ENCODE measurements around the gene TMEM145.

TMEM145 gene

DNA sequence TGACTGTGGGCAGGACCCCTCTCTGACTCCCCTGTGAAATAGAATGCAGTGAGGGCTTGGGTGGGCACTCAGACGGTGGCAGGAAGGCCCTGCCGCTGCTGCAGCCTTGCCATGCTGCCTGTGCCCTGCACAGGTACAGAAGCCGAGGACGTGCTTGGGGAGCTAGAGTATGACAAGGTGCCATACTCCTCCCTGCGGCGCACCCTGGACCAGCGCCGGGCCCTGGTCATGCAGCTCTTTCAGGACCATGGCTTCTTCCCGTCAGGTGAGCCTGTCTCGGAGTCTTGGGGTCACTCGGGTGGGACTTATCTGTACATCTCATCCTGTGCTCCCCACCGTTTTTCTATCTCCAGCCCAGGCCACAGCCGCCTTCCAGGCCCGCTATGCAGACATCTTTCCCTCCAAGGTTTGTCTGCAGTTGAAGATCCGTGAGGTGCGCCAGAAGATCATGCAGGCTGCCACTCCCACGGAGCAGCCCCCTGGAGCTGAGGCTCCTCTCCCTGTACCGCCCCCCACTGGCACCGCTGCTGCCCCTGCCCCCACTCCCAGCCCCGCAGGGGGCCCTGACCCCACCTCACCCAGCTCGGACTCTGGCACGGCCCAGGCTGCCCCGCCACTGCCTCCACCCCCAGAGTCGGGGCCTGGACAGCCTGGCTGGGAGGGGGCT is 18.5 kb upstream of the TMEM145 start:
- Histone ChIP-seq H3K4me3 (ENCODE audit: low read length) (no peak overlapping the region), H3K9me3 (replicated peaks; ENCODE audit: insufficient read depth, low read length) (no peaks in the 10 kb centered on the region), H4K20me1 (ENCODE audit: insufficient read depth, low read length) (no peaks in the 10 kb centered on the region), H3K27ac (ENCODE audit: low read length) (no peak overlapping the region), H3K79me2 (ENCODE audit: low read length) (no peaks in the 10 kb centered on the region), H3K36me3 (replicated peaks; ENCODE audit: insufficient read depth, low read length) (no peaks in the 10 kb centered on the region), H3F3A (ENCODE audit: insufficient read depth, low read length) (no peaks in the 10 kb centered on the region), H3K4me2 (ENCODE audit: low read depth, low read length) (no peak overlapping the region), H3K9ac (ENCODE audit: low read length) (no peak overlapping the region), H3K9me2 (replicated peaks; ENCODE audit: insufficient read depth, low read length) (no peaks in the 10 kb centered on the region), H3K27me3 (replicated peaks; ENCODE audit: insufficient read depth, low read length) (no peaks in the 10 kb centered on the region), H3K4me1 (ENCODE audit: low read length) (no peaks in the 10 kb centered on the region), H2AFZ (ENCODE audit: low read length) (no peak overlapping the region)
- TF ChIP-seq, protein P1, sequence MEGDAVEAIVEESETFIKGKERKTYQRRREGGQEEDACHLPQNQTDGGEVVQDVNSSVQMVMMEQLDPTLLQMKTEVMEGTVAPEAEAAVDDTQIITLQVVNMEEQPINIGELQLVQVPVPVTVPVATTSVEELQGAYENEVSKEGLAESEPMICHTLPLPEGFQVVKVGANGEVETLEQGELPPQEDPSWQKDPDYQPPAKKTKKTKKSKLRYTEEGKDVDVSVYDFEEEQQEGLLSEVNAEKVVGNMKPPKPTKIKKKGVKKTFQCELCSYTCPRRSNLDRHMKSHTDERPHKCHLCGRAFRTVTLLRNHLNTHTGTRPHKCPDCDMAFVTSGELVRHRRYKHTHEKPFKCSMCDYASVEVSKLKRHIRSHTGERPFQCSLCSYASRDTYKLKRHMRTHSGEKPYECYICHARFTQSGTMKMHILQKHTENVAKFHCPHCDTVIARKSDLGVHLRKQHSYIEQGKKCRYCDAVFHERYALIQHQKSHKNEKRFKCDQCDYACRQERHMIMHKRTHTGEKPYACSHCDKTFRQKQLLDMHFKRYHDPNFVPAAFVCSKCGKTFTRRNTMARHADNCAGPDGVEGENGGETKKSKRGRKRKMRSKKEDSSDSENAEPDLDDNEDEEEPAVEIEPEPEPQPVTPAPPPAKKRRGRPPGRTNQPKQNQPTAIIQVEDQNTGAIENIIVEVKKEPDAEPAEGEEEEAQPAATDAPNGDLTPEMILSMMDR (IDR thresholded peaks at IDR 0.05; ENCODE audit: low read length) = no peak
- TF ChIP-seq EZH2phosphoT487 (IDR thresholded peaks at IDR 0.05; ENCODE audit: low read length) (no peak), EZH2 (optimal IDR thresholded peaks at IDR 0.05; ENCODE audit: low read depth, low read length) (no peak)
- no peak for DNase-seq

DNA sequence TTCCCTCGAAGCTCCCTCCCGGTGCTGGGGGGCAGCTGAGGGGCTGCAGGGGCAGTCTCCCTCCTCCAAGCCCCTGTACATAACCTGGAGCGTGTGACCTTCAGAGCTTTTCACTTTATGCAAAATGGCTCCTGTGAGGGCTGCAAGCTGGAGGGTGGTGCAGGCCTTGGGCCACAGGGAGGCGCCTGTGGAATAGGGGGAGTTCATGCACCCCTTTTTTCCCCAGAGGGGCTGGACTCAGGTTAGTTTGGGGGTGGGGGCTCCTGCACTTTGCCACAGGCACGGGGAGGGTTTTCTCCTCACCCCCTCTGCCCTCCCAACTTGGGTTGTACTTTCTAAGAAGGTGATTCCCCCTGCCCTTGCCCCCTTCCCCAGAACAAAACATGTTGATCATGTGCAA is 17.8 kb upstream of the TMEM145 start:
- Histone ChIP-seq H3K9me3 (replicated peaks; ENCODE audit: insufficient read depth, low read length) (no peaks in the 10 kb centered on the region), H4K20me1 (ENCODE audit: insufficient read depth, low read length) (no peaks in the 10 kb centered on the region), H3K9ac (ENCODE audit: low read length) (no peak overlapping the region), H3K36me3 (replicated peaks; ENCODE audit: insufficient read depth, low read length) (no peaks in the 10 kb centered on the region), H3K9me2 (replicated peaks; ENCODE audit: insufficient read depth, low read length) (no peaks in the 10 kb centered on the region), H2AFZ (ENCODE audit: low read length) (no peak overlapping the region), H3K27ac (ENCODE audit: low read length) (no peak overlapping the region), H3K4me1 (ENCODE audit: low read length) (no peaks in the 10 kb centered on the region), H3K4me3 (ENCODE audit: low read length) (no peak overlapping the region), H3F3A (ENCODE audit: insufficient read depth, low read length) (no peaks in the 10 kb centered on the region), H3K79me2 (ENCODE audit: low read length) (no peaks in the 10 kb centered on the region), H3K4me2 (ENCODE audit: low read depth, low read length) (no peak overlapping the region), H3K27me3 (replicated peaks; ENCODE audit: insufficient read depth, low read length) (no peaks in the 10 kb centered on the region)
- DNase-seq = no peak
- TF ChIP-seq, protein P1 (IDR thresholded peaks at IDR 0.05; ENCODE audit: low read length) = no peak
- no peak for TF ChIP-seq EZH2 (optimal IDR thresholded peaks at IDR 0.05; ENCODE audit: low read depth, low read length)
- TF ChIP-seq EZH2phosphoT487 (IDR thresholded peaks at IDR 0.05; ENCODE audit: low read length) = no peak

DNA sequence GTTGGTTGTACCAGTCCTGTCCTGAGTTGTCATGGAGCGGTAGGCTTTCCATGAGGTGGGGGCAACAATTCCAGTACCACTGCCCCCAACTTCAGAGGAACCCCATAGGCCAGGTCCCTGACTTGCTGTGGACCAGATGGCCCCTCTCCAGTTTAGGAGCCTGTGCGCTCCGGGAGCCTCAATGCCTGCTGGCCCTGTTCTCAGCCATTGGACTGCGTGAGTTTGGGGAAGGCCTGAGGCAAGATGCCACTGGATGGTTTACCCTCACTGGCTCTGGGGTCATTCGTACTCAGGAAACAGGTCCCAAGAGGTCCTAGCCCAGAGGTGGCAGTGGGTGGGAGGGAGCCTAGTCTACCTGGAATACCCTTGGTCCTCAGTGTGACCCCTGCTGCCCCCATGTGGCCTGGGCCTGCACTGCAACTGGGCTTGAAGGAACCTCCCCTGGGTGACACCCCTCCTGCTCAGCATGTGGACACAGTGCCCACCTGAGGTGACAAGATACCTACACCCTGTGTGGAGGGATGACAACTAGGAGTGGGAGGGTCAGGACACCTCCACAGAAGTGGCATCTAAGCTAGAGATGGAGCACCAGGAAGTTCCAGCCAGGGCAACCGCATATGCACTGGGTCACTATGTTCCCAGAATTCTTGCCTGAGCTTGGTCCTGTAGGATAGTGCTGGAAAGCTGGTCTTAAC is 17.1 kb upstream of the TMEM145 start:
- TF ChIP-seq, protein P1 (IDR thresholded peaks at IDR 0.05; ENCODE audit: low read length) = peak; percentile 98
- no peak for TF ChIP-seq EZH2 (optimal IDR thresholded peaks at IDR 0.05; ENCODE audit: low read depth, low read length)
- no peak for TF ChIP-seq EZH2phosphoT487 (IDR thresholded peaks at IDR 0.05; ENCODE audit: low read length)
- H2AFZ ChIP-seq (ENCODE audit: low read length) = no peak overlapping the region
- H3K9me2 ChIP-seq (replicated peaks; ENCODE audit: insufficient read depth, low read length) = no peaks in the 10 kb centered on the region
- DNase-seq = peak; percentile 79
- H3K27ac ChIP-seq (ENCODE audit: low read length) = no peak overlapping the region
- no peak overlapping the region for H3K4me2 ChIP-seq (ENCODE audit: low read depth, low read length)
- no peaks in the 10 kb centered on the region for H3K36me3 ChIP-seq (replicated peaks; ENCODE audit: insufficient read depth, low read length)
- no peaks in the 10 kb centered on the region for H3K9me3 ChIP-seq (replicated peaks; ENCODE audit: insufficient read depth, low read length)
- no peaks in the 10 kb centered on the region for H3K4me1 ChIP-seq (ENCODE audit: low read length)
- H3K27me3 ChIP-seq (replicated peaks; ENCODE audit: insufficient read depth, low read length) = no peaks in the 10 kb centered on the region
- H3F3A ChIP-seq (ENCODE audit: insufficient read depth, low read length) = no peaks in the 10 kb centered on the region; the same call in 1 of the 2 replicates
- H3K4me3 ChIP-seq (ENCODE audit: low read length) = no peak overlapping the region
- H4K20me1 ChIP-seq (ENCODE audit: insufficient read depth, low read length) = no peaks in the 10 kb centered on the region
- no peak overlapping the region for H3K9ac ChIP-seq (ENCODE audit: low read length)
- no peaks in the 10 kb centered on the region for H3K79me2 ChIP-seq (ENCODE audit: low read length)

All from MM.1S (cell line).